ENCODE results near the gene ZNF76.

The ZNF76 gene

DNA sequence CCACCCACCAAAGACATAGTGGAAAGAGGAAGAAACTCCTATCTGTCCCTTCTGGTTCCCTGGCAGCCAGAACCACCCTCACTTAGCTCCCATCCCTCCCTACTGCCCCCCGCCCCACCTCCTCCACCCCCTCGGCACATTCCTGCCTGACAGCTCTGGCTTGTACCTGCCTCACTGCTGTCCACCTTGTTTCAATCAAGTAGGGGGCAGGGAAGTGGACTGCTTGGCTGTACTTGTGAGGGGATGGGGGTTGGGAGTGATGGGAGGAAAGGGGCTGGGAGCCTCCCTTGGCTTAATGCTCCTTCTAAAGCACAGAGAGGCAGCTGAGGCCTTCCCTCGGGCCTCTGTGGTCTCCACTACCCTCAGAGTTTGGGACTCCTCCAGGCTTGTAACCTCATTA, 22.1 kb upstream of the ZNF76 start:
- DNase-seq (ENCODE audit: low read depth) = no peak

DNA sequence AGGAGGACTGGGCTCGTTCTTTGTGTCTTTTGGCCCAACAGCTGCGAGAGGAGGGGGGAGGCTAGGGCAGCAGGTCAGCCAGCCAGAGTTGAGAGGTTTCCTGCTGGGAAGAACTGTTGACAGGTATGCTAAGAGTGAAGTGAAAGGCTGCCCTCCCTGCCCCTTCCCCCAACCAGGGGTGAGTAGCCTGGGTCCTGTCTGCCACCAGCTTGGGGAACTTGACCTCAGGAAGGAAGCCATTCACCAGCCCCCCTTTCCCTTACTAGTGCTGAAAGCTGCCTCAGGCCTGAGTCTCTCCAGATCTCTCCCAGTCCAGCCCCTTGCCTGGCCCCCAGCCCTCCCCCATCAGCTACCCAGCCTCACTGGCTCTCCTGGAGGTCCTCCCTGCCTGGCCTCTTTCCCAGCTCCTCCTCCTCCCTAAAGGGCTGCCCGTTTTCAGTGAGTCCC, 20.7 kb upstream of the ZNF76 start:
- DNase-seq (ENCODE audit: low read depth) = no peak

DNA sequence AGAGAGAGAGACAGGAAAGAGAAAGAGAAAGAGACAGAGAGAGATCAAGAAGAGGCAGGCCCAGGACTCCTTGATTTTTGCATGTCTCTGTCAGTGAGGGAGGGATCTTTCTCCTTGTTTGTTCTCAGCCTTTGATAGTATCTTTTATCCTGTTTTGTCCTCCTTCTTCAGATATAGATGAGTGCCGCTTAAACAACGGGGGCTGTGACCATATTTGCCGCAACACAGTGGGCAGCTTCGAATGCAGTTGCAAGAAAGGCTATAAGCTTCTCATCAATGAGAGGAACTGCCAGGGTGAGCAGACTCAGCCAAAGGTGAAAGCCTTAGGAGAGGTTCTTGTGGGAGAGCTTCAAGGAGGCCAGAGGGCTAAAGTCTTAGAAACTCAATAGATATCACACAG, 20.0 kb upstream of the ZNF76 start:
- no peak for DNase-seq (ENCODE audit: low read depth)

DNA sequence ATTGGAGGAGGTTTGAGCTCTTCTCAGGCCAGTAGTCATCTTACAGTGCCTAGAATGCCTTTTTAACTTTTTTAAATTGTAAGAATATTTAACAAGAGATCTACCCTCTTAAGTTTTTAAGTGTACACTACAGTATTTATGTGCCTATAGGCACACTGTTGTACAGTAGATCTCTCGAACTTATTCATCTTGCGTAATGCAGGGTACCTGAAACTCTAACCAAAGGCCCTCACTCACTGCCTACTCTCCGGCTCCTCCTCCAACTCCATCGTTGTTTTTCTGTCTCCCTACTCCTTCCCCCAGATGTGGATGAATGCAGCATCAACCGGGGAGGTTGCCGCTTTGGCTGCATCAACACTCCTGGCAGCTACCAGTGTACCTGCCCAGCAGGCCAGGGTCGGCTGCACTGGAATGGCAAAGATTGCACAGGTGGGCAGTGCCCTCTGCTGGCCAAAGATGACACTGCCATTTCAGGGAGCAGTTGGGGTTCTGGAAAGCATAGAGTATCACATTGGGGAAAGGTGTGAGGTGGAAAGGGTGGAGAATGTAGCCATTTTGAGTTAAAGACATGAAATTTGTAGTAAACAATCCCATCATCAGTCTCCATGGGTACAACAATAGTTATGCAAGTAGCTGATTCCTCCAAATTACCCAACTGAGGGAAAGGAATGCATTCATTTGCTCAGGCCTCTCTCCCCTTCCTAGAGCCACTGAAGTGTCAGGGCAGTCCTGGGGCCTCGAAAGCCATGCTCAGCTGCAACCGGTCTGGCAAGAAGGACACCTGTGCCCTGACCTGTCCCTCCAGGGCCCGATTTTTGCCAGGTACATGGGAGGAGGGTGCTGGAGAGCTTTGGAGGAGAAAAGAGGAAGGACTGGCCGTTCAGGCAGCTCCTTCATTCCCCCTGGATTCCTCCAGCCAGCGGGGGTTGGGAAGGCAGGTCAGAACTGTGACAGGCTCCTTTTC, 18.4 kb upstream of the ZNF76 start:
- peak; percentile 32 for DNase-seq (ENCODE audit: low read depth)

DNA sequence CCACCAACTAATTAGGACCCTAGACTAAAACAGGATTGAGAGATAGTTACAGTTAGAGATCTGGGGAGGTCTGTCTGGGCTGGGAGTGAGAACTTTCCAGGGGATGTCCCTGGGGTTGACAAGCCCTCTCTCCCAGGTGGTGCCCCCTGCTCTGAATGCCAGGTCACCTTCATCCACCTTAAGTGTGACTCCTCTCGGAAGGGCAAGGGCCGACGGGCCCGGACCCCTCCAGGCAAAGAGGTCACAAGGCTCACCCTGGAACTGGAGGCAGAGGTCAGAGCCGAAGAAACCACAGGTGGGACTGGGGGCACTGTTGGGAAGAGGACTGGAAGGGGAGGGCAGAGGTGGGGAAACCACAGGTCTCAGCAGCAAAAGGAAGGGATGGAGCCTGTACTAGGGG, 17.0 kb upstream of the ZNF76 start:
- DNase-seq (ENCODE audit: low read depth) = no peak

DNA sequence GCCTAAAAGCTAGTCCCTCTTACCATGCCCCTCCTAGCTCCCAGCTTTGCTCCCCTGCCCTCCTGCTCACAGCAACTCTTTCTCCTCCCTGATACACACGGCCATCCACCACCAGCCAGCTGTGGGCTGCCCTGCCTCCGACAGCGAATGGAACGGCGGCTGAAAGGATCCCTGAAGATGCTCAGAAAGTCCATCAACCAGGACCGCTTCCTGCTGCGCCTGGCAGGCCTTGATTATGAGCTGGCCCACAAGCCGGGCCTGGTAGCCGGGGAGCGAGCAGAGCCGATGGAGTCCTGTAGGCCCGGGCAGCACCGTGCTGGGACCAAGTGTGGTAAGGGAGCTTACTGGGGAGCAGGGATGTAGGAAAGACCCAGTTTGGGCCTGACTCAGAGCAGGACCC, 16.6 kb upstream of the ZNF76 start:
- no peak for DNase-seq (ENCODE audit: low read depth)

DNA sequence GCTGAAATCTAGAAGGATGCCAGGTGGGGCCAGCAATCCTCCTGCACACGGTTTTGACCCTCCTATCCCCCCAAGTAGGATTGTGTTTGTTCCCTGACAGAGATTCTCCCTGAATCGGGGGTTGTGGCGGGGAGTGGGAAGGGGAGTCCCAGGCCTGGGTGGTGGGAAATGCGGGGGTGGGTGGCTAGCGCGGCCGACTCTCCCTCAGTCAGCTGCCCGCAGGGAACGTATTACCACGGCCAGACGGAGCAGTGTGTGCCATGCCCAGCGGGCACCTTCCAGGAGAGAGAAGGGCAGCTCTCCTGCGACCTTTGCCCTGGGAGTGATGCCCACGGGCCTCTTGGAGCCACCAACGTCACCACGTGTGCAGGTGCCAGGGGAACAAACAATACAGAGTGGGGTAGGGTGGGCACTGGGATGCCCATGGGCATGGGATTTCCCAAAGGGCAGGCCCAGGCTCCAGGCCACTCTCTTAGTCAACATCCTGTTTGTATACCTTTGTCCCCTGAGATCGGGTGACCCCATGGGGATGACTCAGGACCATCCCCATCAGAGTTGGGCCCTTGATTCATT, 16.1 kb upstream of the ZNF76 start:
- no peak for DNase-seq (ENCODE audit: low read depth)

DNA sequence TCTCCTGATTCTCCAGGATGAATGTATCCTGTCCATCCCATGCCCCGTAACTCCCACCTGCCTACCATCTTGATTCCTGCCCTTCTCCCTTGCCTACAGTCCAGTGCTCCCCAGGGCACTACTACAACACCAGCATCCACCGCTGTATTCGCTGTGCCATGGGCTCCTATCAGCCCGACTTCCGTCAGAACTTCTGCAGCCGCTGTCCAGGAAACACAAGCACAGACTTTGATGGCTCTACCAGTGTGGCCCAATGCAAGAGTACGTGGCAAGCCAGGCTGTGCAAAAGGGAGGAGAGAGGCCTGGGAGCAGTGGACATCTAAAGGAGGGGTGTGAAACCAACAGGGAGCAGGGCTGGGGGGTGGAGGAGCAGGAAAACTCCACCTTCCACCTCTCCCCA, 15.0 kb upstream of the ZNF76 start:
- DNase-seq (ENCODE audit: low read depth) = no peak

DNA sequence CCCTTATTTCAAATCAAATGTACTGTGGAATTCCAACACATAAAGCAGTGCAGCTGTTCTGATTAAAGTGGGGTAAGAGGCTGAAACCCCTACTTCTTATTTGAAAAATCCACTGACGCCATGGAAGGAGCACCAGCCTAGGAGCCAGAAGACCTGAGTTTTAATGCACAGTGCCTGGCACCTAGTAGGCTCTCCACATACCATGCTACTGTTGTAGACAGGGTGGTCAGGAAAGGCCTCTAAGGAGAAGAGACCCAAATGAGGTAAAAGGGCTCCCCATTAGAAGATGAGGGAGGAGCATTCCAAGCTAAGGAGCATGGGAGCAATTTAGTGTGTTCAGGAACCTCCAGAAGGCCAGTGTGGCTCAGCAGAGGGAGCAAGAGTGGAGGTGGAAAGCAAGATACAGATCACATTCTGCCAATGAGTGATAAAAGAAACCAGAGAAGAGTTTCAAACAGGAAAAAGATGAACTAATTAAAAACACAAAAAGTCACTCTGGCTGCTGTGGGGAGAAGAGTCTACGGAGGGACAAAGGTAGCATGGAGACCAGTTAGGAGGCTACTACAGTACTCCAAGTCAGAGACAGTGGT, 11.8 kb upstream of the ZNF76 start:
- DNase-seq (ENCODE audit: low read depth) = no peak

DNA sequence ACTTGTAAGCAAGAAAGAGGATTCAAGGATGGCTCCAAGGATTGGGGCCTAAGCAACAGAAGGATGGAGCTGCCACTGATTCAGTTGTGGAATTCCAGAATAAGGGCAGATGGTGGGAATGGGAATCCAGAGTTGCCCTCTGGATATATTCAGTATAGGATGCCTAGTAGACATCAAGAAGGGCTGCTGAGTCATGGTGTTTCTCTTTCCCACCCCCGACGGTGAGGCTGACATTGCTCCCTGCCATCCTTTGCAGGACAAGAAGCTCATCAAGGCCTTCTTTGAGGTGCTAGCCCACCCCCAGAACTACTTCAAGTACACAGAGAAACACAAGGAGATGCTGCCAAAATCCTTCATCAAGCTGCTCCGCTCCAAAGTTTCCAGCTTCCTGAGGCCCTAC, 11.2 kb upstream of the ZNF76 start:
- no peak for DNase-seq (ENCODE audit: low read depth)

DNA sequence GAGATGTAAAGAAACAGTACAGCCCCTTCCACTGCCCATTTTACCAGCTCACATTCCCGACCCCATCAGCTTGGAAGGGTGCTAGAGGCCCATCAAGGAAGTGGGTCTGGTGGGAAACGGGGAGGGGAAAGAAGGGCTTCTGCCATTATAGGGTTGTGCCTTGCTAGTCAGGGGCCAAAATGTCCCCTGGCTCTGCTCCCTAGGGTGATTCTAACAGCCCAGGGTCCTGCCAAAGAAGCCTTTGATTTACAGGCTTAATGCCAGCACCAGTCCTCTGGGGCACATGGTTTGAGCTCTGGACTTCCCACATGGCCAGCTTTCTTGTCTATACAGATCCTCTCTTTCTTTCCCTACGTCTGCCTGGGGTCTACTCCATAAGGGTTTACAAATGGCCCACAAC, 10.6 kb upstream of the ZNF76 start:
- DNase-seq (ENCODE audit: low read depth) = no peak

DNA sequence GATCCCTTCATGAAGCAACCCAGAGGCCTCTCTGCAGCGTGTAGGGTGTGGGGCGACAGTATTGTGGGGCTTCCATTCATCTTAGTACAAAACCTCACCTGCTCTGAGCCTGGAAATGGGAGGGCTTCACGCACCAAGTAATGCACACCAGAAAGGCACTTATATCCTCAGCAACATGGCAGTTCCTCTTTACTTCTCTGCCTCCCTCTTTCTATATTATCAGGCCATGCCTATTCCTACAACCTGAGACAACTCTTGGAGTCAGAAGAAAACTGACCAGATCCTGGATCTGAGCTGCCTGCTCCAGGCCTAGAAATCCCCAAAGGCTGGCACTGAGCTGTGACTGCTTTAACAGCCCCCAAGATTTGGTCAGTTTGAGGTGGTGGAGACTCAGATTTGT, 7.6 kb upstream of the ZNF76 start:
- no peak for DNase-seq (ENCODE audit: low read depth)

DNA sequence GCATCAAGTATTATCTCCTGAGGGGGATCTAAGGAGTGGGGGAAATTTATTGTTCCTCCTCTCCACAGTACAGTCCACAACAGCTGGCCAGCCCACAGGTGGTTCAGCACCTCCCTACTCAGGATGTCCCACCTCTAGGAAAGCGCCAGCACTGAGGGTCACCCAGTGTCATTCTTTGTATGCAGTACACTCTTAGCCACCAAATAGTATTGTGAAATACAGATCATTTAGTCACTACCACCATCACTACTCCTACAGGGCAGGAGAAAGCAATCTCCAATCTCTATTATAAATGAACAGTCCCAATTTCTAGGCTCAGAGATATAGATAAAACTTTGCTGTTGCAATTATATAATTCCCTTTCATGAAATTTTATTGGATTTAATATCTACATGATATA, 6.3 kb upstream of the ZNF76 start:
- DNase-seq (ENCODE audit: low read depth) = no peak

DNA sequence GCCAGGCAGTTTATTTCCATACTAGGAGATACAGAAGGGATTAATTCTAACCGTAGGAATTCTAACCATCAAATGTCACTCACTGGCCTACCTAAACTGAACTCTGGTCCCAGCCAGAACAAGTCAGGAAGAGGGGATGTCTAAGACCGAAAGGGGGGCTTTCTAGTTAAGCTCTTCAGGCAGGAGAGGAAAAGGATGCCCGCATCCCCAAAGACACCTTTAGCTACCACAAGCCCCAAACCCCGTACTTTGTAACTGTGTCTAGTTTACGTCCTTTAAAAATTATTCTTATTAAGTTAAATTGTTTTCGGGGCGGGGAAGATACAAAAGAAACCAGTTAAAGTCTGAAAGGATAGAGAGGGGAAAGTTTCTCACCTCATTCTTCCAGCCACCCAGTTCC, 1.2 kb upstream of the ZNF76 start:
- no peak for DNase-seq (ENCODE audit: low read depth)

DNA sequence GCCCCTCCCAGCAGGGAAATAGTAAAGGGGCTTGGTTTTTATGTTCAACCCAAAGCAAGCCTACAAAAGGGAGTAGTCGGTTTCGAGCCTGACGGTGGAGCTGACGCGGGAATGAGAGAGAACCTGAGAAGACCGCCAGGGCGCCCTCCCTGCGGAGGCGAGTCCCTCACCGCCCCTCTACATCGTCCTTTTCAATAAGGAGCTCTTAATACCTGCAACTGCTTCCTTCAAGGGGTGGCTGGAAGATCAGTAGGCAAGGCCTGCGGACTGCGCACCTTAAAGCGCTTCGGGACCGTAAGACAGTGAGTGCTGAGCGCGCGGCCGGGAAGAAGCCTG, 709 bp upstream of the ZNF76 start:
- DNase-seq (ENCODE audit: low read depth) = no peak

DNA sequence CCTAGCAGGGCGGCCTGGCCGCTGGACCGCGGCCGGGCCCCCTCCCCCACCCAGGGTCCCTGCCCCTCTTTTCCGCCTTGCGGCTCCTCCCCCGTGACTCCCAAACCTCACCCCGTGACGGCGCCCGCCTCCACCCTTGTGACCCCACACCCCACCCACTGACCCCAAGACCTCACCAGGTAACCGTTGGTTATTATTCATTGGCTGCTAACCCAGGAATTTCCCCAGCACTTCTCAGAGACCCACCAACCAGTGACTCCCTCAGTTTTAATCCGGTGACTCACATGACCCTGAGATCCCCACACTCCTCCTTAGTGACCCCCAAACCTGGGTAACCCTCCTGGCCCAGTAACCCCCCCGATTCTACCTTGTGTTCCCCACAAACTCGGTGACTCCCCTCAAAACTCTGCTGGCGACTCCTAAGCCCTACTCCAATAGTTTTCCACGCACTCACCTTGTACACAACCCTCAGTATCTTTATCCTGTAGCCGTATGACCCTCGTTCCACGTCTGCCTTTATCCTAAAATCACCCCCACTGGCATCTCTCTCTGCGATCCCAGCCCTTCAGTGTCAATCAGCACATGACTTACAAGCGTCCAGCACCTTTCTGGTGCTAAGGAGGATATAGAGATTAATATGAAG, 534 bp downstream of the ZNF76 start:
- DNase-seq (ENCODE audit: low read depth) = peak; percentile 66

DNA sequence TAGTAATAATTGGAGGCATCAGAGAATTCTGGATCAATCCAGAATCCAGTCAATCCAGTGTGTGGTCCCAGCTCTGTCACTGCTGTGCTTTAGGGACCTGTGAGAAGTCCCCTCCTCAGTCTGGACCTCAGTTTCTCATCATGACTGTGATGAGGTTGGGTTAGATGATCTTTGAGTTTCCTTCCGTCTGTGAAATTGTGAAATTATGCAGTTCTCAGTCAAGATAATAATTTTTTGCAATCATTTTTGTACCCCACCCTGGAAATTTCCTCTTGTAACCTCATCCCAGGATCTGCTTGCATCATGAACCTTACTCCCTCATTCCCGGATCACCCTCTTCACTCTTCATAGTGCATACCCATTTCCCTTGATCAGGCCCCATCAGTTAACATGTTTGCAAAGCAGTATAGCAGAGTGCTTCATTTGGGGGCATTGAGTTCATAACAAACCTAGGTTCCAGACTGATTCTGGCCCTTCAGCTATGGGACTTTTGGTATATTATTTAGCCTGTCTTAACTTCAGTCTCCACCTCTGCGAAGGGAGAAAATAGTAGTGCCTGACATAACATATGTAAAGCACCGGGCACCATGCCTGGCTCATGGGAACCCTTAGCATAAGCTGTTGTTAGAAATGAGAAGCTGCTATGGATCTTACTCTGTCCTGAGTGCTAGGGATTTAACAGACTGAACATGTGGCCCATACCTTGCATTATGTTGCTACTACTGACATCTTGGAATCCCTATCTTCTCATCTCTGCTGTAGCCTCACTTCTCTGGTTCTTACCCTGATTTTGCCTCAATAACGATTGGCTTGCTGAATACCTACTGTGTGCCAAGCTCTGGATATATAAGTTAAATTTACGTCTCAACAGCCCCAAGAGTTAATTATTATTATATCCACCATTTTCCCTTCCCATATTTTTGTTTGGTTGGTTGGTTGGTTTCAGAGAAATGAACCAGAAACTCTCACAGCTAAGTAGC, 1.3 kb downstream of the ZNF76 start:
- DNase-seq (ENCODE audit: low read depth) = no peak

DNA sequence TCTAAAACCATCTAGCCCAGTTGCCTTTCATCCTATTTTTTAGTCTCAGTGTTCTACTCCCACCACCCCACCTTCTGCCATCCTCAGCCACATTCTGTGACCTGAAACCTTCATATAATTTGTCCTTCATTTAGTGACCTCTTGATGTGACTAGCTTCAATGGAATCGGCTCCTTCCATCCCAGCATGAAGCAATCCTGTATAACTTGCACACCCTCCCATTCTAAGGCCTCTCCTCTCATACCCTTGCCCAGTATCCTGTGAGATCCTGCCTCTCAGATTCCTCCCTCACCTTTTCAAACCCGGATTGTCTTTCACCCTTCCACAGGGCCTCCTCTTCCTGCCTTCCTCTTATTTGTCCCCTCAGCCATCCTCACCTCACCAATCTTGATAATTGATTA, 3.1 kb downstream of the ZNF76 start:
- no peak for DNase-seq (ENCODE audit: low read depth)

DNA sequence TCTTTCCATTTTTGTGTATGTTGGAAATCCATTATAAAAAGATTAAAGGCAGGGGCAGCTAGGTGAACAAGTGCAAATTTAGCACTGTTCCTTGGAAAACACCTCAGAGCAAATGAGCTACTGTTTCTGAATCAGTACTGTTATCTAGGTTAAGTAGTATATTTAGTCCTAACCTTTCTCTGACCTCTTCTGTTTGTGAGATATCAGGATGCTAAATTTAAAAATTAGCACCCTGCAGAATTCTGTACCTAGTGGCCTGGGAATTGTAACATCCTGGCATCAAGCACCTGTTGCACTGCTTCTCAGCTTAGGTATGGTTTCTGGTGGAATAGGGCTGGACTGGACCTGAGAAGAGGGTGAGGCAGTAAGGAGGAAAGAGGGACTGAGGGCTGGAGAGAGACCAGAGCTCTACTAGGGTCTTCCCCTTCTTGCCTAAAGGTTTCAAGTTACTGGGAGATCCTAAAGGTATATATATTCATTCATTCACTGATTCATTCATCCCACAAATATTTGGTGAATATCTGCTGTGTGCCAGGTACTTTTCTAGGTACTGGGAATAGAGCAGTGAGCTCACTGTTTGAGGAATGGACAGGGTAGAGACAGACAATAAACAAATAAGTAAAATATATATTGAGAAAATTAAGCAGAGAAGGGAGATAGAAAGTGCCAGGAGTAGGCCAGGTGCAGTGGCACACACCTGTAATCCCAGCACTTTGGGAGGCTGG, 5.2 kb downstream of the ZNF76 start:
- DNase-seq (ENCODE audit: low read depth) = no peak

DNA sequence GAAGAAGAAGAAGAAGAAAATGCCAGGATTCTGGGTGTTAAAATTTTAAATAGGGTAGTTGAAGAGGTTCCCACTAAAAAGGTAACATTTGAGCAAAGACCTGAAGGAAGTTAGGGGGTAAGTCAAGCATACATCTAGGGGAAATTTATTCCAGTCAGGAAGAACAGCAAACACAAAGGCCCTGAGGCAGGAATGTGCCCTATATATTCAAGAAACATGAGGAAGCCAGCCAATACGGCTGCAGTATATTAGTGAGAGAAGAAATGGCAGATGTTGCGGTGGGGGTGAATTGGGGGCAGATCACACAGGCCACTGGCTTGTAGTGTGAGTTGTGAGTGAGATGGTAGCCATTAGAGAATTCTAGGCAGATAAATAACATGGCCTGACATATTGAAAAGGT, 6.0 kb downstream of the ZNF76 start:
- no peak for DNase-seq (ENCODE audit: low read depth)

DNA sequence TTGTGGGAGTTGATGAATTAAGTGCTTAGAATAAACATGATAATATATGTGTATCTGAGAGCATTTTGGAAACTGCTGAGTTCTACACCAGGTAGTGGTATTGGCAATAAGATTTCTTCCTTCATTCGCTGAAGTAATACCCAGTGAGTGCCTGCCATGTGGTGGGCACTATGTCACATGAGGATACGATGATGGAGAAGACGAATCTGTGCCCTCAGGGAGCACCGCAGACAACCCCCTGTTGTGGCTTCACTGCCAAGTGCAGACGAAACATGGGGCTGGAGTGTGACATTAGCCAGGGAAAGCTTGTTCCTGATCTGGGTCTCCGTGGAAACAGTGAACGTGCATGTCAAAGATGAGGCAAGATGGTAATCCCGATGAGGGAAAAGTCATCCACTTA, 7.9 kb downstream of the ZNF76 start:
- no peak for DNase-seq (ENCODE audit: low read depth)
